D721Med (cell line): ENCODE results near the gene WDR45B.

Experiments used
- DNase-seq: peaks from one replicate; pipeline ENCODE4 v3.0.0; 2011; ENCODE audit warnings: low spot score; ENCODE audit not compliant: insufficient read length
- FAIRE-seq: peaks from 2 replicates; lab custom pipeline; 2011; peaks lifted over from hg19 to GRCh38; lab: Jason Lieb, UNC
- TF ChIP-seq, protein P1 (sequence below): IDR thresholded peaks from 2 replicates; pipeline ENCODE4 v1.5.1; 2012; ENCODE audit warnings: mild to moderate bottlenecking, control low read depth; ENCODE audit not compliant: insufficient read depth; ENCODE audit errors: missing control alignments

WDR45B gene

GRCh38 chr17:82630212-82630611 lies 18.0 kb downstream of the WDR45B start:
- FAIRE-seq (no peak), DNase-seq (no peak)
- TF ChIP-seq, protein P1, sequence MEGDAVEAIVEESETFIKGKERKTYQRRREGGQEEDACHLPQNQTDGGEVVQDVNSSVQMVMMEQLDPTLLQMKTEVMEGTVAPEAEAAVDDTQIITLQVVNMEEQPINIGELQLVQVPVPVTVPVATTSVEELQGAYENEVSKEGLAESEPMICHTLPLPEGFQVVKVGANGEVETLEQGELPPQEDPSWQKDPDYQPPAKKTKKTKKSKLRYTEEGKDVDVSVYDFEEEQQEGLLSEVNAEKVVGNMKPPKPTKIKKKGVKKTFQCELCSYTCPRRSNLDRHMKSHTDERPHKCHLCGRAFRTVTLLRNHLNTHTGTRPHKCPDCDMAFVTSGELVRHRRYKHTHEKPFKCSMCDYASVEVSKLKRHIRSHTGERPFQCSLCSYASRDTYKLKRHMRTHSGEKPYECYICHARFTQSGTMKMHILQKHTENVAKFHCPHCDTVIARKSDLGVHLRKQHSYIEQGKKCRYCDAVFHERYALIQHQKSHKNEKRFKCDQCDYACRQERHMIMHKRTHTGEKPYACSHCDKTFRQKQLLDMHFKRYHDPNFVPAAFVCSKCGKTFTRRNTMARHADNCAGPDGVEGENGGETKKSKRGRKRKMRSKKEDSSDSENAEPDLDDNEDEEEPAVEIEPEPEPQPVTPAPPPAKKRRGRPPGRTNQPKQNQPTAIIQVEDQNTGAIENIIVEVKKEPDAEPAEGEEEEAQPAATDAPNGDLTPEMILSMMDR = no peak

- no peak for FAIRE-seq
- no peak for DNase-seq
- TF ChIP-seq, protein P1 = no peak
These were observed 18.5 kb downstream of the WDR45B start for GRCh38 chr17:82629748-82630147.

DNA sequence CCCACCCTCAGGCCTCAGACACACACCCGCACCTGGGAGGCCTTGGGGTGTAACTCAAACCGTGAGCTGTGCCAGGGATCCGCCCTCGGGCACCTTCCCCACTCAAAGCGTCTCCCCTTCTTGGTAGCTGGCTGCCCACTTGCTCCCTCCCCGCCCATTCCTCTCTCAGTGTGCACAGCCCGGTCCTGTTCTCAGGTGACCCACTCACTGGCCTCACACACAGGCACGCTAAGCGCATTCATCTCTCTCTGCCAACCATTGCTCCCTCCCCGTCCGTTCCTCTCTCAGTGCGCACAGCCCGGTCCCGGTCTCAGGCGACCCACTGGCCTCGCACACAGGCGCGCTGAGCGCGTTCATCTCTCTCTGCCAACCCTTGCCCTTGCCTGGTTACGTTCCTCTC lies 20.8 kb downstream of the WDR45B start:
- no peak for DNase-seq
- no peak for FAIRE-seq
- TF ChIP-seq, protein P1 = no peak

DNA sequence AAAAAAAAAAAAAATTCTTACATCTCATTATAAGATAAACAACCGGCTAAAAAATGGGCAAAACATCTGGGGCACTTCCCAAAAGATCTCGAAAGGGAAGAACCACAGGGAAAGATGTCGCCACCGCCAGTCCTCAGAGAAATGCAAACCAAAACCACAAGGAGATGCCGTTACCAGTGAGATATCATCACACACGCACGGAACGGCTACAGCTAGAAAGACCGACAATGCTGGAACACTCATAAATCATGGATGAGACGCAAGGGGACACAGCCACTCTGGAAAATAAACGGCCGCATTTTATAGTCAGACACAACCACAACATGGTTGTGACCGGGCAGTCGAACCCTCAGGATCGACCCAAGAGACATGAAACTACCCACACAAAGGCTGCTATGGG lies 24.5 kb downstream of the WDR45B start:
- DNase-seq = no peak
- TF ChIP-seq, protein P1 = no peak
- FAIRE-seq = no peak

GRCh38 chr17:82619641-82620040 lies 28.6 kb downstream of the WDR45B start:
- TF ChIP-seq, protein P1 = no peak
- DNase-seq (no peak), FAIRE-seq (no peak)

DNA sequence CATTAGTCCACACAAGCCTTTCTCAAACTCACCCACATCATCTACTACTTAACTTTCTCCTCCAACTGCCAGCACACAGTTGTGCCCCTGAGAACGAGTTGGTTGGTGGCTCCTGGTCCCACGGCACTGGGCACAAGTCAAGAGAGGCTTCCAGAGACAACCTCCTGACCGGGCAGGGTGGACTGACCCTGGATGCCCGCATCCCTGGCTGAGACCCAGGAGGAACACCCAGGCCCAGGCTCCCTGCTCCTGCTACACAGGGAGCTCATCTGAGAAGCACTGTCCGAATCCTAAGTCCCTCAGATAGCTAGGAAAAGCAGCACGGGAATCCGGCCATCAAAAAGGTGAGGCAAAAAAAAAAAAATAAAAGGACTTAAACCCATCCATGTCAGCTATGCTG lies 29.0 kb downstream of the WDR45B start:
- FAIRE-seq (no peak), DNase-seq (no peak)
- TF ChIP-seq, protein P1 = no peak

GRCh38 chr17:82616021-82616711 lies 32.1 kb downstream of the WDR45B start:
- DNase-seq (no peak), FAIRE-seq (no peak)
- TF ChIP-seq, protein P1 = no peak
